CD4-positive, alpha-beta T cell treated with Interleukin-17A for 4 hours (primary cell): Measurements from ENCODE around the gene RFX1.
"Not testable (repeated sequence)": the region's sequence is repeated elsewhere in the genome, so short reads cannot be mapped to it uniquely, and the experiment has no call there.

Experiments
- DNase-seq: peaks from one replicate; pipeline ENCODE4 v3.0.0-alpha.2; 2020; ENCODE audit warnings: mixed read lengths

The RFX1 gene

GRCh38 chr19:14006085-14006765, at the start of gene RFX1:
TSS of gene RFX1 (minus strand) at chr19:14006320. CDS start at chr19:13993843, 12,477 bp downstream.
- DNase-seq = peak; percentile 100

GRCh38 chr19:14055396-14055795, 49.3 kb upstream of the RFX1 start:
- DNase-seq = no peak

- DNase-seq = no peak
These were observed 48.6 kb upstream of the RFX1 start for GRCh38 chr19:14054721-14055120.

GRCh38 chr19:14054099-14054498, 48.0 kb upstream of the RFX1 start:
- no peak for DNase-seq

- DNase-seq = no peak
These were observed 47.4 kb upstream of the RFX1 start for GRCh38 chr19:14053500-14053899.

GRCh38 chr19:14053032-14053431, 46.9 kb upstream of the RFX1 start:
- DNase-seq = no peak

GRCh38 chr19:14052470-14052869, 46.4 kb upstream of the RFX1 start:
- no peak for DNase-seq

GRCh38 chr19:14051980-14052379, 45.9 kb upstream of the RFX1 start:
- no peak for DNase-seq

- not testable (repeated sequence) for DNase-seq
These were observed 44.8 kb upstream of the RFX1 start for GRCh38 chr19:14050961-14051360.

- no peak for DNase-seq
These were observed 44.4 kb upstream of the RFX1 start for GRCh38 chr19:14050512-14050911.

GRCh38 chr19:14048443-14049153, 42.5 kb upstream of the RFX1 start:
- peak; percentile 84 for DNase-seq

- not testable (repeated sequence) for DNase-seq
These were observed 41.7 kb upstream of the RFX1 start for GRCh38 chr19:14047866-14048265.

GRCh38 chr19:14042659-14043608, 36.8 kb upstream of the RFX1 start:
- DNase-seq = peak; percentile 54

- DNase-seq = no peak
These were observed 33.1 kb upstream of the RFX1 start for GRCh38 chr19:14039181-14039580.

GRCh38 chr19:14035706-14036105, 29.6 kb upstream of the RFX1 start:
- DNase-seq = no peak

- DNase-seq = not testable (repeated sequence)
These were observed 29.0 kb upstream of the RFX1 start for GRCh38 chr19:14035159-14035558.

- no peak for DNase-seq
These were observed 27.8 kb upstream of the RFX1 start for GRCh38 chr19:14033946-14034345.

- DNase-seq = peak; percentile 91
These were observed 25.8 kb upstream of the RFX1 start, which contains the start of gene IL27RA for GRCh38 chr19:14031719-14032480. TSS of gene IL27RA (plus strand) at chr19:14031762. CDS start at chr19:14031873, 111 bp downstream.

GRCh38 chr19:14030997-14031718, 25.0 kb upstream of the RFX1 start:
- peak; percentile 88 for DNase-seq

- DNase-seq = no peak
These were observed 22.8 kb upstream of the RFX1 start for GRCh38 chr19:14028901-14029300.

GRCh38 chr19:14027856-14028450, 21.8 kb upstream of the RFX1 start, which contains the start of gene RLN3:
TSS of gene RLN3 (plus strand) at chr19:14028148. CDS start at chr19:14028205, 57 bp downstream.
- no peak for DNase-seq
